ENCODE data around the gene MOB3A.
"Not testable (repeated sequence)": the region's sequence is repeated elsewhere in the genome, so short reads cannot be mapped to it uniquely, and the experiment has no call there.

Gene MOB3A

DNA sequence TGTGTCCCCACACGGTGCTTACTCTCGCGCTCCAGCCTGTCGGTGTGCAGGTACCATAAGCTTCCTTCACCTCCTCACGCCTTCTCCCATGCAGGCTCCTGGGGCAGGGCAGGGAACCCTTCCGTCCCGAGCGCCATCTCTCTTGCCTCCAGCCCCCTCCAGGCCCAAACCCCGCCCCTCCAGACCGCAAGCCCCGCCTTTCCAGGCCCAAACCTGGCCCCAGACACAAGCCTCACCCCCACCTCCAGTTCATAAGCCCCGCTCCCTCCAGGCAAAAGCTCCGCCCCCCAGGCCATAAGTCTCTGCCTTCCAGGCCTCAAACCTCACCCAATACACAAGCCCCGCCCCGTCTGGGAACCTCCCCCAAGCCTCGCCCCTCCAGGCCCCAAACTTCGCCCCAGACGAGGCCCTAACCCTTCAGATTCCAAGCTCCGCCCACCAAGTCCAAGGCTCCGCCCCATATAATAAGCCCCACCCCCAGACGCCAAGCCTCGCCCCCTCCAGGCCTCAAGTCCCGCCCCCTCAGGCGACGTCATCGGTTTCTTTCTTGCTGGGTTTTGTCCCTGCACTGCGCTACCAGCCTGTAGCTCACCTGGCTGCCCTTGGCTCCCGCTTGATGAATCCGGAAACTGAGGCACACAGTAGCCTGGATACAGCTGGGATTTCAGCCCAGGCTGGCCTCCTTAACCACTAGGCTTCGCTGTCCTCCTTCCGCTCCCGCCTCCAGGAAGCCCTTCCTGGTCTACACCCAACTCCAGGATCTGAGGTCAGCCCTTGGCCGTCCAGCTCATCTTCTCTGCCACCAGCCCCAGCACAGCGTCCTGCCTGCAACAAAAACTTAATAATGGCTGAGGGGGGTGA lies 61.2 kb downstream of the MOB3A start:
- in situ Hi-C loops (cut with MboI; ENCODE audit: low sequenced_read_pairs): no loop called here

DNA sequence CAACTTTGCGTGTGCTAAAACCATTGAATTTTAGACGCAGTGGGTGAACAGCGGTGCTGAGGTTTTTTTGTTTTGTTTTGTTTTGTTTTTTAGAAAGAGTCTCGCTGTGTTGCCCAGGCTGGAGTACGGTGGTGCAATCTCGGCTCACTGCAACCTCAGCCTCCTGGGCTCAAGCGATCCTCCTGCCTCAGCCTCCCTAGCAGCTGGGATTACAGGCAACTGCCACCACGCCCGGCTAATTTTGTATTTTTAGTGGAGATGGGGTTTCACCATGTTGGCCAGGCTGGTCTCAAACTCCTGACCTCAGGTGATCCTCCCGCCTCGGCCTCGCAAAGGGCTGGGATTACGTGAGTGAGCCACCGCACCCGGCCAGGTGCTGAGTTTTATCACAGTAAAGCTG lies 61.9 kb downstream of the MOB3A start:
- in situ Hi-C loops (cut with MboI; ENCODE audit: low sequenced_read_pairs): not testable (repeated sequence)

DNA sequence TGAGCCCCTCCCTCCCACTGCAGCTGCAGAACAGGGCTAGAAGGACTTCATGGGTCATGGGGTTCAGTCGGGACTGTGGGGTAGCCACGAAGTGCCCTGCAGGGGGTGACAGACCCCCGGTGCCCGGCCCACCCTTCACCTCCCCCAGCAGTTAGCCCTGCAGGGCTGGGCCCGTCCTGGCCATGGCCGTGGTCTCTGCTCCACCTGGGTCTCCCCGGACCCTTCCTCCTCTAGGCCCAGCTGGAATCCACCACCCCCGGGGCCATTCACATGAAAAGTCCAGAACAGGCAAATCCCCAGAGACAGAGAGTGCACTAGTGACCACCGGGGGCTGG lies 62.3 kb downstream of the MOB3A start:
- in situ Hi-C loops (cut with MboI; ENCODE audit: low sequenced_read_pairs): no loop called here

DNA sequence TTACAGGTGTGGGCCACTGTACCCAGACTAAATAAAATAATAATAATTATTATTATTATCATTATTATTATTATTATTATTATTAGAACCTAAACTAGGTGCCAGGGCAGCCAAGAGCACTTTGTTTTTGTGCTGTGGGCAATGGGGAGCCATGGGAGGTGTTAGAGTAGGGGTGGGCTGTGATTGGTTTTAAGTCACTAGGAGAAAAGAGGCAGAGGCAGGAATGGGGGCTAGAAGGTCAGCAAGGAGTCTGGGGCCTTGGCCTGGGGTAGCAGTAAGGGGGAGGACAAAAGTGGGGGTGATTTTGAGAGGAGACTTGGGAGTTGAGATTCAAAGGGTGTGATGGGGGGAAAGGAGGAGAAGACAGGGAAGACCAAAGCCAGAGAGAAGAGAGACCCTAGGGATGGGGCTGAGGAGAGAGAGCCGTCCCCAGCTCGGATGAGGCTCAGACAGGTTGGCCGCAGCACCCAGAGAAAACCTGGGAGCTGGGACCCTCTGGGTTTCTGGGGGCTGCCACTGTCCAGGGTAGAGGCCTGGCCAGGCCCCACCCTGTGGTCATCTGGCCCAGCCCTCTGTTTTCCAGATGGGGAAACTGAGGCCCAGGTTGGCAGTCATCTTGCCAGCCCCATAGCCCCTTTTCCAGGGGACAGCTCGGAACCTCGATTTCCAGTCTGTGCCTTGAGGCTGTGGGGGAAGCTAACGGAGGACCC lies 62.9 kb downstream of the MOB3A start:
- in situ Hi-C loops (cut with MboI; ENCODE audit: low sequenced_read_pairs): no loop called here

DNA sequence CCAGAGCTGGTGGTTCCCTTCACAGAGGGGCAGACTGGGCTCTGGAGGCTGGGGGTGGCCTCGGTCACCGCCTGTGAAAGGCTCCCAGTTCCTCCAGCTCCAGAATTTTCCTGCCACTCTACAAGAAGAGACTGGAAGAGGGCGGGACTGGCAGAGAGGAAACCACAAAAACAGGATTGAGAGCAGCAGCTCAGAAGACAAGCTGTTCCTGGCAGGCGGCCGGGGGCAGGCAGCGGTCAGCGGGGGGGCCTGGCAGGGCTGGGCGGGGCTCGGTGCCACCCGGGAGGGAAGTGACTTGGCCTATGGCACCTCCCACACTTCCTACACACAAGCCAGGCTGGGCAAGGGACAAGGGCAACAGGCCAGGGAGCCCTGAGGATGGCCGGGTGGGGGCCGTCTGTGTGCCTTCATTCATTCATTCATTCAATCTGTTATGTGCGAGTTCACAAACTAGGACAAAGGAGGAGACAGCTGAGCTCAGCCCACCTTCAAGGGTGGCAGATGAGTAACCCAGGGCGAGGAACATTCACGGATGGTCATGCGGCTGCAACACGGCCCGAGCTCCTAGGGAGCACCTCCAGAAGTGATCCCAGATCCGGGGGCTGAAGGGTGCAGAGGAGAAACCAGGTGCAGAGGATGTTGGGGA lies 63.7 kb downstream of the MOB3A start:
- in situ Hi-C loops (cut with MboI; ENCODE audit: low sequenced_read_pairs): no loop called here

DNA sequence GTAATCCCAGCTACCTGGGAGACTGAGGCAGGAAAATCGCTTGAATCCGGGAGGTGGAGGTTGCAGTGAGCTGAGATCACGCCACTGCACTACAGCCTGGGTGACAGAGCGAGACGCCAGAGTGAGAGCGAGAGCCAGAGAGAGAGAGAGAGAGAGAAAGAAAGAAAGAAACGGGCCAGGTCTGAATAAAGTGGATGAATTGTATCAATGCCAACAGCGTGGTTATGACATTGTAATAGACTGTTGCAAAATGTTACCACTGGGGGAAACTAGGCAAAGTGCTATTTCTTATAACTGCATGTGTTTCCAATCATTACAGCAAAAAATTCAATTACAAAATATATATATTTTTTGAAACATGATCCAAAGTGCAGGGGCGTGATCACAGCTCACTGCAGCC lies 68.8 kb downstream of the MOB3A start:
- in situ Hi-C loops (cut with MboI; ENCODE audit: low sequenced_read_pairs): no loop called here

DNA sequence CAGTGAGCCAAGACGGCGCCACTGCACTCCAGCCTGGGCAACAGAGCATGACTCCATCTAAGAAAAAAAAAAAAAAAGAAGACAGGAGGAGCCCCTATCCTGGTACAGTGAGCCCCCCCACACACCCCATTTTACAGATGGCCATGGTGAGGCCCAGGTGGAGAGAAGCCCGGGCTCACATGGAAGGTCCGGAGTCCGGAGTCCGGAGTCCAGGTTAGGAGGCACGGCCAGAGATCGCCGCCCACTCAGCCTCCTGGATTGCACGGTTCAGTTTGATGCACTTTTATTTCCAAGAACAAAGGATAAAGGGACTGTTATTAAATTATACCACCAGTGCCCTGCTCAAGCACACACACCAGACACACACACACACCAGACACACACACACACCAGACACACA lies 69.4 kb downstream of the MOB3A start:
- in situ Hi-C loops (cut with MboI; ENCODE audit: low sequenced_read_pairs): no loop called here

DNA sequence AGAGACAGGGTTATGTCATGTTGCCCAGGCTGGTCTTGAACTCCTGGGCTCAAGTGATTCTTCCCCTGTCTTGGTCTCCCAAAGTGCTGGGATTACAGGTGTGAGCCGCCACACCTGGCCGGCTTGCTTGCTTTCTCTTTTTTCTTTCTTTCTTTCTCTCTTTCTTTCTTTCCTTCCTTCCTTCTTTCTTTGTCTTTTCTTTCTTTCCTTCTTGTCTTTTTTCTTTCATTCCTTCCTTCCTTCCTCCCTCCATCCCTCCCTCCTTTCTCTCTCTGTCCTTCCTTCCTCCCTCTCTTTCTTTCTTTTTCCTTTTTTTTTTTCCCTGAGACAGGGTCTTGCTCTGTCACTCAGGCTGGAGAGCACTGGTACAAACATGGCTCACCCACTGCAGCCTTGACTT lies 73.8 kb downstream of the MOB3A start:
- in situ Hi-C loops (cut with MboI; ENCODE audit: low sequenced_read_pairs): no loop called here

DNA sequence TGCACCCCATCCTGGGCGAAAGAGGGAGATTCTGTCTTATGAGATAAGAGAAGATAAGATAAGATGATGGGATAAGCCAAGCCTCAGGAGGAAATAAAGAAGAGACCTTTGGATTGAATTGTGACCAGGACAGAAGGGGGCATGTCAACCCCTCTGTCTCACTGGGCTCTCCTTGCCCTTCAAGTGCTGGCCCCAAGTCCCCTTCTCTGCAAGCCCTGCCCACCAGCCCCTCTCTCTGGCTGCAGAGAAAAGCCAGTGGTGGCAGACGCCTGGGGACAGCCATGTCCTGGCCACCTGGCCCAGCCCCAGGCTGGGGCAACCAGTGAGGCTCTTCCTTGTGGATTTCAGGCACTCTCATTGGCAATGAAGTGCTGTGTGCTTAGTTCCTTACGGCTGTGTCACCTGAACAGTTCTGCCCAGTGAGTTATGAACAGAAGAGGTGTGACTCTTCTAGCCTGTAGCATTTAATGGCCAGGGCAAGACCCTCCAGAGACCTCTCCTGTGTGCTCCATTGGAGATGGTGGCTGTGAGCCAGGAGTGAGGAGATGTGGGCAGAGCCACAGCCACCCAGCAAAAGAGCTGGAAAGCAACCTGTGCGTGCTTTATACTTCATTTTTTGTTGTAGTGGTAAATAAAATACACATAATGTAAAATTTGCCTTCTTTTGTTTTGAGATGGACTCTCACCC lies 74.5 kb downstream of the MOB3A start:
- in situ Hi-C loops (cut with MboI; ENCODE audit: low sequenced_read_pairs): no loop called here

Measured in HL-60/S4 treated with phorbol 12-myristate 13-acetate at 8.2 ng/mL for 4 days and 3 days (cell line).